ENCODE results near the gene ARHGAP26. TPM values are rescaled to one million over a fixed set of nuclear protein-coding genes. Genes with fewer than 3 reads are reported as not detected.

ARHGAP26 gene
- total and polyA plus RNA-seq, 4 donors = 5.4 to 52.3 (median 30.4) TPM

DNA sequence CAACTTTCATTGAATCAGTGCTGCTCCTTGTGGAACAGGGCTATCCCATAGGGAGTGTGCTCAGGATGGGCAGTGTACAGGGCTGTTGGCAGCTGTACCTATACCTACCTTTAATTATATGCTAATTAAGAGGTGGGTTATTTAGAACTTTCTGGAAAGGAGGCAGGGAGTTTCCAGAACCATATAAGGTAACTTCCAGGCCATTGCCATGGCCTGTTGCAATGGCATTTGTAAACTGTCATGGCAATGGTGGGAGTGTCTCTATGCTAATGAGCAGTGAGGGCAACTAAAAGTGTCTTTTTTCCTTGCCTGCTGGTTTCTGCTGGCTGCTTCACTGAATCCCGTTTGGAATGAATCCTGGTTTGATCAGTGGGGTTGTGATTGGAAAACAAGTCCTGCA lies 2.3 kb upstream of the ARHGAP26 start:
- 71 to 74% methylated on average over 1 of the region's 1 CpG for WGBS, 2 donors
- H3K9me3 ChIP-seq (ENCODE audit: control insufficient read depth in 4 of 4, insufficient read depth in 3 of 4, low read length in 3 of 4) = no peaks in the 10 kb centered on the region
- no peak overlapping the region for H3K4me3 ChIP-seq
- TF ChIP-seq, protein P1, sequence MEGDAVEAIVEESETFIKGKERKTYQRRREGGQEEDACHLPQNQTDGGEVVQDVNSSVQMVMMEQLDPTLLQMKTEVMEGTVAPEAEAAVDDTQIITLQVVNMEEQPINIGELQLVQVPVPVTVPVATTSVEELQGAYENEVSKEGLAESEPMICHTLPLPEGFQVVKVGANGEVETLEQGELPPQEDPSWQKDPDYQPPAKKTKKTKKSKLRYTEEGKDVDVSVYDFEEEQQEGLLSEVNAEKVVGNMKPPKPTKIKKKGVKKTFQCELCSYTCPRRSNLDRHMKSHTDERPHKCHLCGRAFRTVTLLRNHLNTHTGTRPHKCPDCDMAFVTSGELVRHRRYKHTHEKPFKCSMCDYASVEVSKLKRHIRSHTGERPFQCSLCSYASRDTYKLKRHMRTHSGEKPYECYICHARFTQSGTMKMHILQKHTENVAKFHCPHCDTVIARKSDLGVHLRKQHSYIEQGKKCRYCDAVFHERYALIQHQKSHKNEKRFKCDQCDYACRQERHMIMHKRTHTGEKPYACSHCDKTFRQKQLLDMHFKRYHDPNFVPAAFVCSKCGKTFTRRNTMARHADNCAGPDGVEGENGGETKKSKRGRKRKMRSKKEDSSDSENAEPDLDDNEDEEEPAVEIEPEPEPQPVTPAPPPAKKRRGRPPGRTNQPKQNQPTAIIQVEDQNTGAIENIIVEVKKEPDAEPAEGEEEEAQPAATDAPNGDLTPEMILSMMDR (IDR thresholded peaks at IDR 0.05; ENCODE audit: control extremely low read depth, extremely low read depth) = no peak
- H3K9ac ChIP-seq (ENCODE audit: insufficient read depth in 1 of 2, low read length in 2 of 2) = no peak overlapping the region
- H3K36me3 ChIP-seq (ENCODE audit: control insufficient read depth in 4 of 4, insufficient read depth in 4 of 4, low read length in 4 of 4) = no peaks in the 10 kb centered on the region
- peaks cover 0 to 12% (median 5%) of the 10 kb centered on the region in 5 donors for H3K4me1 ChIP-seq (ENCODE audit: control insufficient read depth in 5 of 5, insufficient read depth in 5 of 5, low read length in 5 of 5)
- peaks cover 0 to 13% (median 4%) of the 10 kb centered on the region in 3 donors for H3K27me3 ChIP-seq (ENCODE audit: control insufficient read depth in 3 of 3, insufficient read depth in 3 of 3, low read length in 2 of 3)
- no peak overlapping the region for H3K27ac ChIP-seq (ENCODE audit: low read depth in 1 of 2, low read length in 1 of 2)
- ATAC-seq (ENCODE audit: insufficient read depth, low FRiP score) (no peak), DNase-seq (no peak)

DNA sequence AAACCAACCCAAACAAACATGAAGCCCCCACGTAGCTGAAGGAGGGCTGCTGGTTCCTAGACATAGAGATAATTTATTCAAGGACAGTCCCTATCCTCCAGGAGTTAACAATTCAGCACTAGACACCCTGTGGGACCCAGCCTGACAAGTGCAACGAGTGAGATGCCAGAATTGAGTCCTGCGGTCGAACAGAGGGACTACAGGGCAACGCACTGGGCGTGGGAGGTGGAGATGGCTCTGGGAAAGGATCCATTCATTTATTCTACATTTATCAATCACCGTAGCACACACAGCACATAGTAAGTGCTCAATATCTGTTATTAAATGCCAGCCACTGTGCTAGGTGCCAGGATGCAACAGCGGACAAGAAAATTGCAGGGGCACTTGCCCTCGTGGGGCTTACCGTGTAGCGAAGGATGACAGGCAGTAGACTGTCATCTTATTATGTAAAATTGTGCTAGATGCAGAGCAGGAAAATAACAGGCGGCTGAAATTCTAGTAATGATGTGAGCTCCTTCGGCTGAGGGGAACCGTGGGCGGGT lies 855 bp upstream of the ARHGAP26 start:
- H3K4me1 ChIP-seq (ENCODE audit: control insufficient read depth in 5 of 5, insufficient read depth in 5 of 5, low read length in 5 of 5) = peaks cover 0 to 12% (median 7%) of the 10 kb centered on the region in 5 donors
- no peak overlapping the region for H3K9ac ChIP-seq (ENCODE audit: insufficient read depth in 1 of 2, low read length in 2 of 2)
- ATAC-seq (ENCODE audit: insufficient read depth, low FRiP score) (no peak), DNase-seq (no peak)
- 13 to 14% methylated on average over 15 of the region's 15 CpGs for WGBS, 2 donors
- H3K36me3 ChIP-seq (ENCODE audit: control insufficient read depth in 4 of 4, insufficient read depth in 4 of 4, low read length in 4 of 4) = no peaks in the 10 kb centered on the region
- no peaks in the 10 kb centered on the region for H3K9me3 ChIP-seq (ENCODE audit: control insufficient read depth in 4 of 4, insufficient read depth in 3 of 4, low read length in 3 of 4)
- TF ChIP-seq, protein P1 (IDR thresholded peaks at IDR 0.05; ENCODE audit: control extremely low read depth, extremely low read depth) = no peak
- H3K27ac ChIP-seq (ENCODE audit: low read depth in 1 of 2, low read length in 1 of 2) = peak overlapping the region; percentile 73 to 94
- H3K27me3 ChIP-seq (ENCODE audit: control insufficient read depth in 3 of 3, insufficient read depth in 3 of 3, low read length in 2 of 3) = peaks cover 0 to 16% (median 4%) of the 10 kb centered on the region in 3 donors
- peak overlapping the region; percentile 10 for H3K4me3 ChIP-seq

DNA sequence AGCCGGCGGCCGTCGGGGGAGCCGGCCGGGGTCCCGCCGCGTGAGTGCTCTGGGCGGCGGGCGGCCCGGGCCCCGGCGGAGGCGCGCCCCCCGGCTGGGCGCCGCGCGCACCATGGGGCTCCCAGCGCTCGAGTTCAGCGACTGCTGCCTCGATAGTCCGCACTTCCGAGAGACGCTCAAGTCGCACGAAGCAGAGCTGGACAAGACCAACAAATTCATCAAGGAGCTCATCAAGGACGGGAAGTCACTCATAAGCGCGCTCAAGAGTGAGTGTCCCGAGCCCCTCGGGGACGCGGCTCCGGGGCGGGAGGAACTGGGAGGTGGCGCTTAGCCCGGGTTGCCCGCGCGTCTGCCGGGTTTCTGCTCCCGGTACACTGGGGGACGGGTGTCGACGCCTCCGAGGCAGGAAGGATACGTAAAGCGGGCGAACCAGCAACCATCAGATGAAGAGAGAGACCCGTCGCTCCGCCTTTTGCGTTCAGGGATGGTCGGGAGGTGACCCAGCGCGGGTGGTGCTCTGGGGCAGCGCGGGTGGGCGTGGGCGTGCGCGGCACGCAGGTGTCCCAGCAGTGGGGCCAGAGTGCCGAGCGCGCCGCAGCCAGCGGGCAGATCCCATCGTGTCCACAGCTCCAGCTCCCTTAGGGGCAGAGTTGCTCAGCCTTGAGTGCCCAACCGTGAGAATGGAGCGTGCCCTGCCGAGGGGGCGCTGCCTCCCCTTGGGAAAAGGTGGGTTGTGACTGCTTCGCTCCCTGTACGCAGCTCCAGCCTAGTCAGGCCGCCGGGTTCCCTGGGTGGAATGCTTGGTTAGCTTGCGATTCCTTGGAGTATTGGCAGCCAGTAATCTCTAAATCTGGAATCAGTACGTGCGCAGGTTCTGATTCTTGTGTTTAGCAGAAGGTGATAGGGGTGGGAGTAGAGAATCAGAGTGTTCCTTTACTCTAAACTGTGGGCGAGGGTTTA lies 753 bp downstream of the ARHGAP26 start:
- H3K4me3 ChIP-seq = peak overlapping the region; percentile 75
- H3K9ac ChIP-seq (ENCODE audit: insufficient read depth in 1 of 2, low read length in 2 of 2) = peak overlapping the region; percentile 17 to 72
- H3K36me3 ChIP-seq (ENCODE audit: control insufficient read depth in 4 of 4, insufficient read depth in 4 of 4, low read length in 4 of 4) = no peaks in the 10 kb centered on the region
- no peaks in the 10 kb centered on the region for H3K9me3 ChIP-seq (ENCODE audit: control insufficient read depth in 4 of 4, insufficient read depth in 3 of 4, low read length in 3 of 4)
- H3K27ac ChIP-seq (ENCODE audit: low read depth in 1 of 2, low read length in 1 of 2) = peak overlapping the region; percentile 95 to 98
- TF ChIP-seq, protein P1 (IDR thresholded peaks at IDR 0.05; ENCODE audit: control extremely low read depth, extremely low read depth) = no peak
- no peak for ATAC-seq (ENCODE audit: insufficient read depth, low FRiP score)
- WGBS, 2 donors = 1% methylated on average over 83 to 86 of the region's 86 CpGs
- peak; percentile 59 to 61 (median 60) for DNase-seq
- peaks cover 0 to 13% (median 7%) of the 10 kb centered on the region in 5 donors for H3K4me1 ChIP-seq (ENCODE audit: control insufficient read depth in 5 of 5, insufficient read depth in 5 of 5, low read length in 5 of 5)
- H3K27me3 ChIP-seq (ENCODE audit: control insufficient read depth in 3 of 3, insufficient read depth in 3 of 3, low read length in 2 of 3) = peaks cover 0 to 16% (median 4%) of the 10 kb centered on the region in 3 donors

Data from lung (tissue), 12 donors.